Measurements from ENCODE around the gene HNMT. TPM values are rescaled to one million over a fixed set of nuclear protein-coding genes. Genes with fewer than 3 reads are reported as not detected.

Gene HNMT
- total and polyA plus RNA-seq, 2 of the 13 experiments (the other 11 are each of a cell fraction or from before 2014, with no cell fraction given): 279 to 309 TPM

DNA sequence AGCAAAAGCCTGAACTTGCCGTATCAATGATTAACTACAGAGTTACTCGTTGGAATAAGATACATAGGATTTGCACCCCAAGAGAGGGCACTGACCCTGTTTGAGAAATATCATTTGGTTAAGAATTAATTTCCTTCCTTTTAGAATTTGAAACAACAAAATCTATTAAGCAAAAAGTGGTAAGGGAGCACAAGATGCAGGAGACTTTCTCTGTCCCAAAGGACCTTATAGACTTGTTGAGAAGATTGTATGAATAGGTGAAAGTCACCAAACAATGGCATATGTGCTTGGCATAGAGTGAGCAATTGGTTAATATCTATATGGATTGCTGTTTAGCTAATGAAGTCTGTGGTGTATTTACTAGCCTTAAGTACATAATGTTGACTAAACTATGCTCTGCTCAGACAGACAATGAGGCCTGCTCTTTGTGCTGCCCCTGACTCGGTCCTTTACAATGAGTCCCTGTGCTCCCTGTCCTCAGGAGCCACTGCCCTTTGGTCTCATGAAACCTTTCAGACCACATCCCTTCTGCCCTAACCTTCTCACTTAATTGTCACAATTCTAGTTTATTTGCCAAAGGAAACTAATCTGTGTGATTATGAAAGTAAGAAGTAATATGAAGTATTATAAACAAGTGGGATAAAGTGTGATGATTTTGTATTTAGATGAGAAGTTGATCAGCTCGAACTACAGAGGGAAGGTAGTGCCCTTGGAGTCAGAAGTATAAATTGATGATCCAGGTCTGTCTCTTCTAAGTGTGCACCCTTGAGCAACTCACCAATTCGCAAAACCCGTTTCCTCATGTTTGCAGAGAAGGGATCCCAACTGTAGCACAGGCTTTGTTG lies 21.2 kb upstream of the HNMT start (continued):
- TF ChIP-seq ZNF766 (CRISPR knock-in tag; IDR thresholded peaks at IDR 0.05; ENCODE audit: borderline replicate concordance) (no peak), MXI1 (IDR thresholded peaks at IDR 0.05; ENCODE audit: borderline replicate concordance, low read depth, low read length) (peak; percentile 50; the same call in 1 of the 3 replicates), LCORL (IDR thresholded peaks at IDR 0.05) (no peak; the same call in 1 of the 2 replicates), LCORL (CRISPR knock-in tag; IDR thresholded peaks at IDR 0.05) (peak; percentile 26; the same call in 1 of the 2 replicates), ZNF746 (CRISPR knock-in tag; IDR thresholded peaks at IDR 0.05) (0 out of 2 replicates have a peak, but pooled peaks have one; percentile 64), SKI (IDR thresholded peaks at IDR 0.05; ENCODE audit: partially characterized antibody) (peak; percentile 97), ZNF160 (CRISPR knock-in tag; IDR thresholded peaks at IDR 0.05) (no peak), AHR (CRISPR knock-in tag; IDR thresholded peaks at IDR 0.05) (no peak), KDM6A (CRISPR knock-in tag; IDR thresholded peaks at IDR 0.05; ENCODE audit: low read depth) (peak; percentile 88), ATRX (CRISPR knock-in tag; IDR thresholded peaks at IDR 0.05; ENCODE audit: borderline replicate concordance) (no peak), GABPB1 (CRISPR knock-in tag; IDR thresholded peaks at IDR 0.05) (peak; percentile 44; the same call in 1 of the 2 replicates), ZBTB20 (CRISPR knock-in tag; IDR thresholded peaks at IDR 0.05; ENCODE audit: borderline replicate concordance, low read depth) (peak; percentile 97; the same call in 1 of the 2 replicates), ZNF136 (CRISPR knock-in tag; IDR thresholded peaks at IDR 0.05; ENCODE audit: low read depth) (peak; percentile 34), NFRKB (IDR thresholded peaks at IDR 0.05) (no peak)
- TF ChIP-seq, protein P1, sequence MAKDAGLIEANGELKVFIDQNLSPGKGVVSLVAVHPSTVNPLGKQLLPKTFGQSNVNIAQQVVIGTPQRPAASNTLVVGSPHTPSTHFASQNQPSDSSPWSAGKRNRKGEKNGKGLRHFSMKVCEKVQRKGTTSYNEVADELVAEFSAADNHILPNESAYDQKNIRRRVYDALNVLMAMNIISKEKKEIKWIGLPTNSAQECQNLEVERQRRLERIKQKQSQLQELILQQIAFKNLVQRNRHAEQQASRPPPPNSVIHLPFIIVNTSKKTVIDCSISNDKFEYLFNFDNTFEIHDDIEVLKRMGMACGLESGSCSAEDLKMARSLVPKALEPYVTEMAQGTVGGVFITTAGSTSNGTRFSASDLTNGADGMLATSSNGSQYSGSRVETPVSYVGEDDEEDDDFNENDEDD (CRISPR knock-in tag; IDR thresholded peaks at IDR 0.05; ENCODE audit: borderline replicate concordance): no peak
- TF ChIP-seq, protein P2, sequence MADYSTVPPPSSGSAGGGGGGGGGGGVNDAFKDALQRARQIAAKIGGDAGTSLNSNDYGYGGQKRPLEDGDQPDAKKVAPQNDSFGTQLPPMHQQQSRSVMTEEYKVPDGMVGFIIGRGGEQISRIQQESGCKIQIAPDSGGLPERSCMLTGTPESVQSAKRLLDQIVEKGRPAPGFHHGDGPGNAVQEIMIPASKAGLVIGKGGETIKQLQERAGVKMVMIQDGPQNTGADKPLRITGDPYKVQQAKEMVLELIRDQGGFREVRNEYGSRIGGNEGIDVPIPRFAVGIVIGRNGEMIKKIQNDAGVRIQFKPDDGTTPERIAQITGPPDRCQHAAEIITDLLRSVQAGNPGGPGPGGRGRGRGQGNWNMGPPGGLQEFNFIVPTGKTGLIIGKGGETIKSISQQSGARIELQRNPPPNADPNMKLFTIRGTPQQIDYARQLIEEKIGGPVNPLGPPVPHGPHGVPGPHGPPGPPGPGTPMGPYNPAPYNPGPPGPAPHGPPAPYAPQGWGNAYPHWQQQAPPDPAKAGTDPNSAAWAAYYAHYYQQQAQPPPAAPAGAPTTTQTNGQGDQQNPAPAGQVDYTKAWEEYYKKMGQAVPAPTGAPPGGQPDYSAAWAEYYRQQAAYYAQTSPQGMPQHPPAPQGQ (CRISPR knock-in tag; IDR thresholded peaks at IDR 0.05; ENCODE audit: borderline replicate concordance): 0 out of 2 replicates have a peak, but pooled peaks have one; percentile 18
- TF ChIP-seq, protein P3, sequence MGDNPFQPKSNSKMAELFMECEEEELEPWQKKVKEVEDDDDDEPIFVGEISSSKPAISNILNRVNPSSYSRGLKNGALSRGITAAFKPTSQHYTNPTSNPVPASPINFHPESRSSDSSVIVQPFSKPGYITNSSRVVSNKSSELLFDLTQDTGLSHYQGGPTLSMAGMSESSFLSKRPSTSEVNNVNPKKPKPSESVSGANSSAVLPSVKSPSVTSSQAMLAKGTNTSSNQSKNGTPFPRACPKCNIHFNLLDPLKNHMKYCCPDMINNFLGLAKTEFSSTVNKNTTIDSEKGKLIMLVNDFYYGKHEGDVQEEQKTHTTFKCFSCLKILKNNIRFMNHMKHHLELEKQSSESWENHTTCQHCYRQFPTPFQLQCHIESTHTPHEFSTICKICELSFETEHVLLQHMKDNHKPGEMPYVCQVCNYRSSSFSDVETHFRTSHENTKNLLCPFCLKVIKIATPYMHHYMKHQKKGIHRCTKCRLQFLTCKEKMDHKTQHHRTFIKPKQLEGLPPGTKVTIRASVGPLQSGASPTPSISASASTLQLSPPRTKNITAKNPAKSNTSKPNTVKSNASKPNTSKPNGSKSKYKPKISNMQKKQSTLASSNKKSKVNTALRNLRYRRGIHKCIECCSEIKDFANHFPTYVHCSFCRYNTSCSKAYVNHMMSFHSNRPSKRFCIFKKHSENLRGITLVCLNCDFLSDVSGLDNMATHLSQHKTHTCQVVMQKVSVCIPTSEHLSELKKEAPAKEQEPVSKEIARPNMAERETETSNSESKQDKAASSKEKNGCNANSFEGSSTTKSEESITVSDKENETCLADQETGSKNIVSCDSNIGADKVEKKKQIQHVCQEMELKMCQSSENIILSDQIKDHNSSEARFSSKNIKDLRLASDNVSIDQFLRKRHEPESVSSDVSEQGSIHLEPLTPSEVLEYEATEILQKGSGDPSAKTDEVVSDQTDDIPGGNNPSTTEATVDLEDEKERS (CRISPR knock-in tag; IDR thresholded peaks at IDR 0.05): peak; percentile 74; the same call in 1 of the 2 replicates
- TF ChIP-seq, protein P4, sequence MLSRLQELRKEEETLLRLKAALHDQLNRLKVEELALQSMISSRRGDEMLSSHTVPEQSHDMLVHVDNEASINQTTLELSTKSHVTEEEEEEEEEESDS (CRISPR knock-in tag; IDR thresholded peaks at IDR 0.05; ENCODE audit: borderline replicate concordance): no peak
- TF ChIP-seq, protein P5, sequence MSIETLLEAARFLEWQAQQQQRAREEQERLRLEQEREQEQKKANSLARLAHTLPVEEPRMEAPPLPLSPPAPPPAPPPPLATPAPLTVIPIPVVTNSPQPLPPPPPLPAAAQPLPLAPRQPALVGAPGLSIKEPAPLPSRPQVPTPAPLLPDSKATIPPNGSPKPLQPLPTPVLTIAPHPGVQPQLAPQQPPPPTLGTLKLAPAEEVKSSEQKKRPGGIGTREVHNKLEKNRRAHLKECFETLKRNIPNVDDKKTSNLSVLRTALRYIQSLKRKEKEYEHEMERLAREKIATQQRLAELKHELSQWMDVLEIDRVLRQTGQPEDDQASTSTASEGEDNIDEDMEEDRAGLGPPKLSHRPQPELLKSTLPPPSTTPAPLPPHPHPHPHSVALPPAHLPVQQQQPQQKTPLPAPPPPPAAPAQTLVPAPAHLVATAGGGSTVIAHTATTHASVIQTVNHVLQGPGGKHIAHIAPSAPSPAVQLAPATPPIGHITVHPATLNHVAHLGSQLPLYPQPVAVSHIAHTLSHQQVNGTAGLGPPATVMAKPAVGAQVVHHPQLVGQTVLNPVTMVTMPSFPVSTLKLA (IDR thresholded peaks at IDR 0.05): no peak
- TF ChIP-seq, protein P6, sequence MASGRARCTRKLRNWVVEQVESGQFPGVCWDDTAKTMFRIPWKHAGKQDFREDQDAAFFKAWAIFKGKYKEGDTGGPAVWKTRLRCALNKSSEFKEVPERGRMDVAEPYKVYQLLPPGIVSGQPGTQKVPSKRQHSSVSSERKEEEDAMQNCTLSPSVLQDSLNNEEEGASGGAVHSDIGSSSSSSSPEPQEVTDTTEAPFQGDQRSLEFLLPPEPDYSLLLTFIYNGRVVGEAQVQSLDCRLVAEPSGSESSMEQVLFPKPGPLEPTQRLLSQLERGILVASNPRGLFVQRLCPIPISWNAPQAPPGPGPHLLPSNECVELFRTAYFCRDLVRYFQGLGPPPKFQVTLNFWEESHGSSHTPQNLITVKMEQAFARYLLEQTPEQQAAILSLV (CRISPR knock-in tag; IDR thresholded peaks at IDR 0.05; ENCODE audit: borderline replicate concordance): no peak; the same call in 1 of the 2 replicates

Data from HepG2 (cell line).